ENCODE measurements around the gene SYNE4. TPM values are rescaled to one million over a fixed set of nuclear protein-coding genes. Genes with fewer than 3 reads are reported as not detected.

SYNE4 gene
- polyA plus RNA-seq, 1 of the 3 experiments (the other 2 are of a cell fraction): 0.48 TPM

DNA sequence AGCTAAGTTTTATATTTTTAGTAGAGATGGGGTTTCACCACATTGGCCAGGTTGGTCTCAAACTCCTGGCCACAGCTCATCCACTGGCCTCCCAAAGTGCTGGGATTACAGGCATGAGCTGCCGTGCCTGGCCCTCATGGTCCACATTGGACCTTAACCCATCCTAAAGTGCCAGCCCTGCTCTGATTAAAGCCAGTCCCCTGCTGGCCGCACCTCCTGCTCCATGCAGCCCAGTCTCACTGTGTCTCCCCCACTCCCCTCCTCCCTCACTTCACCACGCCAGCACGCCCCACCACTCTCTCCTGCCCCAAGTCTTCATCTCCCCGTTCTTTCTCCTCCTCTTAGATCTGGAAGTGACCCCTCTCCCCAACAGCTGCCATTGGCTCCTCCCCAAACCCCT, 30.3 kb downstream of the SYNE4 start:
- ChIA-PET POLR2A (no interaction called here), CTCF (no interaction called here)
- no peak for DNase-seq
- Histone ChIP-seq H3K9me3 (no peaks in the 10 kb centered on the region), H3K4me2 (no peak overlapping the region), H2AFZ (ENCODE audit: low read depth) (no peak overlapping the region), H3K27me3 (ENCODE audit: insufficient read depth) (no peaks in the 10 kb centered on the region), H3K79me2 (ENCODE audit: insufficient read depth) (no peaks in the 10 kb centered on the region), H3K9me2 (no peaks in the 10 kb centered on the region), H3K9ac (no peak overlapping the region), H3K4me3 (ENCODE audit: low read depth in 2 of 2, low read length in 1 of 2) (no peak overlapping the region), H3F3A (replicated peaks; ENCODE audit: insufficient read depth) (no peaks in the 10 kb centered on the region), H3K27ac (ENCODE audit: low read depth in 2 of 2, low read length in 1 of 2) (no peak overlapping the region), H4K20me1 (ENCODE audit: insufficient read depth) (no peaks in the 10 kb centered on the region), H3K4me1 (ENCODE audit: control insufficient read depth in 1 of 2, insufficient read depth in 2 of 2, low read depth in 1 of 2, low read length in 1 of 2) (no peaks in the 10 kb centered on the region), H3K36me3 (replicated peaks in 1 of 2; ENCODE audit: control insufficient read depth in 1 of 2, insufficient read depth in 2 of 2, low read length in 1 of 2) (no peaks in the 10 kb centered on the region)
- 40% methylated on average over 5 of the region's 5 CpGs for WGBS (ENCODE audit: low lambda C conversion rate)
- TF ChIP-seq YY1 (IDR thresholded peaks at IDR 0.05; ENCODE audit: low read depth) (no peak), TCF12 (IDR thresholded peaks at IDR 0.05) (no peak), NFIC (IDR thresholded peaks at IDR 0.05; ENCODE audit: borderline replicate concordance) (no peak), JUND (IDR thresholded peaks at IDR 0.05) (no peak), SIN3A (IDR thresholded peaks at IDR 0.05; ENCODE audit: borderline replicate concordance, low read depth, low read length) (no peak), SMC3 (IDR thresholded peaks at IDR 0.05; ENCODE audit: low read depth, low read length) (no peak), FOSL2 (IDR thresholded peaks at IDR 0.05; ENCODE audit: borderline replicate concordance, low read depth) (no peak)
- TF ChIP-seq, protein P1, sequence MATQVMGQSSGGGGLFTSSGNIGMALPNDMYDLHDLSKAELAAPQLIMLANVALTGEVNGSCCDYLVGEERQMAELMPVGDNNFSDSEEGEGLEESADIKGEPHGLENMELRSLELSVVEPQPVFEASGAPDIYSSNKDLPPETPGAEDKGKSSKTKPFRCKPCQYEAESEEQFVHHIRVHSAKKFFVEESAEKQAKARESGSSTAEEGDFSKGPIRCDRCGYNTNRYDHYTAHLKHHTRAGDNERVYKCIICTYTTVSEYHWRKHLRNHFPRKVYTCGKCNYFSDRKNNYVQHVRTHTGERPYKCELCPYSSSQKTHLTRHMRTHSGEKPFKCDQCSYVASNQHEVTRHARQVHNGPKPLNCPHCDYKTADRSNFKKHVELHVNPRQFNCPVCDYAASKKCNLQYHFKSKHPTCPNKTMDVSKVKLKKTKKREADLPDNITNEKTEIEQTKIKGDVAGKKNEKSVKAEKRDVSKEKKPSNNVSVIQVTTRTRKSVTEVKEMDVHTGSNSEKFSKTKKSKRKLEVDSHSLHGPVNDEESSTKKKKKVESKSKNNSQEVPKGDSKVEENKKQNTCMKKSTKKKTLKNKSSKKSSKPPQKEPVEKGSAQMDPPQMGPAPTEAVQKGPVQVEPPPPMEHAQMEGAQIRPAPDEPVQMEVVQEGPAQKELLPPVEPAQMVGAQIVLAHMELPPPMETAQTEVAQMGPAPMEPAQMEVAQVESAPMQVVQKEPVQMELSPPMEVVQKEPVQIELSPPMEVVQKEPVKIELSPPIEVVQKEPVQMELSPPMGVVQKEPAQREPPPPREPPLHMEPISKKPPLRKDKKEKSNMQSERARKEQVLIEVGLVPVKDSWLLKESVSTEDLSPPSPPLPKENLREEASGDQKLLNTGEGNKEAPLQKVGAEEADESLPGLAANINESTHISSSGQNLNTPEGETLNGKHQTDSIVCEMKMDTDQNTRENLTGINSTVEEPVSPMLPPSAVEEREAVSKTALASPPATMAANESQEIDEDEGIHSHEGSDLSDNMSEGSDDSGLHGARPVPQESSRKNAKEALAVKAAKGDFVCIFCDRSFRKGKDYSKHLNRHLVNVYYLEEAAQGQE (IDR thresholded peaks at IDR 0.05; ENCODE audit: low read depth, low read length): no peak

DNA sequence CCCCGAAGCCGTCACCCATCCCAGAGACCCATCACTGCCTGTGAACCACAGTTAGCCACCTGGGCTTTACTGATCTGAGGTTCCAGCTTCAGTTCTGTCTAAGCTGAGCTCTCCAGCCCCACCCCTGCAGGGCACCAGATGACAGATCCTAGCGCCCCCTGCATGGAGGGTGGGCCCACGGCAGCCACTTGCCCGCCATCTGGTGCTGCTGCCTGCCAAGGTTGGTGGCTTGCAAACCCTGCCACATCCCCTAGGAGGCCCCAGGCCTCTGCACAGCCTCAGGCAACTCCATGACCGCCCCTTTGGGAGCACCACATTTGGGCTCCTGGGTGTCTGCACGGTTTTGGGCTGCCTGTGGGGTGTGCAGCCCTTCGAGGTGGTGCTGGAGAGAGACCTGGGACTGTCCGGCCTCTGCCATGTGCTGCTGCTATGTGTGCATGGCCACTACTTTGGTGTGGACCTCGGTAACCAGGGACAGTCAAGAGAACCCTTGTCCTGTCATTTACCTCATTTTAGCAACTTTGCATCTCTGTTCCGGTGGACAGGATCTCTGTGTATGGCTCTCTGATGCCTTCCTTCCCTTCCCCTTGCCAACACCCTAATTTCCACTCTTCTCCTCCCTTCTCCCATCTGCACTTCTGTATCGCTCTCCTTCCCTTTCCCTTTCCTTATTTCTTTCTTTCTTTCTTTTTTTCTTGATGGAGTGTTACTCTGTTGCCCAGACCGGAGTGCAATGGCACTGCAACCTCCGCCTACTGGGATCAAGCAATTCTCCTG, 31.0 kb downstream of the SYNE4 start:
- H3K9me3 ChIP-seq: no peaks in the 10 kb centered on the region
- no peaks in the 10 kb centered on the region for H3K4me1 ChIP-seq (ENCODE audit: control insufficient read depth in 1 of 2, insufficient read depth in 2 of 2, low read depth in 1 of 2, low read length in 1 of 2)
- ChIA-PET CTCF (interaction anchor here (0.8 kb wide), 1 partner anchor 16 kb away, joined by 4 read pairs; no protein-coding TSS in a partner anchor), POLR2A (no interaction called here)
- H3K9ac ChIP-seq: no peak overlapping the region
- no peak overlapping the region for H3K4me2 ChIP-seq
- DNase-seq: peak; percentile 59
- no peaks in the 10 kb centered on the region for H3K9me2 ChIP-seq
- no peak overlapping the region for H3K27ac ChIP-seq (ENCODE audit: low read depth in 2 of 2, low read length in 1 of 2)
- H3K79me2 ChIP-seq (ENCODE audit: insufficient read depth): no peaks in the 10 kb centered on the region
- TF ChIP-seq, protein P2, sequence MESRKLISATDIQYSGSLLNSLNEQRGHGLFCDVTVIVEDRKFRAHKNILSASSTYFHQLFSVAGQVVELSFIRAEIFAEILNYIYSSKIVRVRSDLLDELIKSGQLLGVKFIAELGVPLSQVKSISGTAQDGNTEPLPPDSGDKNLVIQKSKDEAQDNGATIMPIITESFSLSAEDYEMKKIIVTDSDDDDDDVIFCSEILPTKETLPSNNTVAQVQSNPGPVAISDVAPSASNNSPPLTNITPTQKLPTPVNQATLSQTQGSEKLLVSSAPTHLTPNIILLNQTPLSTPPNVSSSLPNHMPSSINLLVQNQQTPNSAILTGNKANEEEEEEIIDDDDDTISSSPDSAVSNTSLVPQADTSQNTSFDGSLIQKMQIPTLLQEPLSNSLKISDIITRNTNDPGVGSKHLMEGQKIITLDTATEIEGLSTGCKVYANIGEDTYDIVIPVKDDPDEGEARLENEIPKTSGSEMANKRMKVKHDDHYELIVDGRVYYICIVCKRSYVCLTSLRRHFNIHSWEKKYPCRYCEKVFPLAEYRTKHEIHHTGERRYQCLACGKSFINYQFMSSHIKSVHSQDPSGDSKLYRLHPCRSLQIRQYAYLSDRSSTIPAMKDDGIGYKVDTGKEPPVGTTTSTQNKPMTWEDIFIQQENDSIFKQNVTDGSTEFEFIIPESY (IDR thresholded peaks at IDR 0.05; ENCODE audit: borderline replicate concordance, low read depth): no peak
- TF ChIP-seq FOXM1 (IDR thresholded peaks at IDR 0.05; ENCODE audit: low read depth) (no peak), NRF1 (IDR thresholded peaks at IDR 0.05; ENCODE audit: low read depth, low read length) (no peak), EZH2phosphoT487 (IDR thresholded peaks at IDR 0.05; ENCODE audit: borderline replicate concordance, low read depth) (no peak)
- TF ChIP-seq, protein P3, sequence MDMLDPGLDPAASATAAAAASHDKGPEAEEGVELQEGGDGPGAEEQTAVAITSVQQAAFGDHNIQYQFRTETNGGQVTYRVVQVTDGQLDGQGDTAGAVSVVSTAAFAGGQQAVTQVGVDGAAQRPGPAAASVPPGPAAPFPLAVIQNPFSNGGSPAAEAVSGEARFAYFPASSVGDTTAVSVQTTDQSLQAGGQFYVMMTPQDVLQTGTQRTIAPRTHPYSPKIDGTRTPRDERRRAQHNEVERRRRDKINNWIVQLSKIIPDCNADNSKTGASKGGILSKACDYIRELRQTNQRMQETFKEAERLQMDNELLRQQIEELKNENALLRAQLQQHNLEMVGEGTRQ (IDR thresholded peaks at IDR 0.05; ENCODE audit: borderline replicate concordance, low read depth, low read length): no peak
- H3K27me3 ChIP-seq (ENCODE audit: insufficient read depth): no peaks in the 10 kb centered on the region
- no peak overlapping the region for H3K4me3 ChIP-seq (ENCODE audit: low read depth in 2 of 2, low read length in 1 of 2)
- no peak overlapping the region for H2AFZ ChIP-seq (ENCODE audit: low read depth)
- no peaks in the 10 kb centered on the region for H3F3A ChIP-seq (replicated peaks; ENCODE audit: insufficient read depth)
- whole genome bisulfite sequencing (ENCODE audit: low lambda C conversion rate): 68% methylated on average over 8 of the region's 14 CpGs
- no peaks in the 10 kb centered on the region for H3K36me3 ChIP-seq (replicated peaks in 1 of 2; ENCODE audit: control insufficient read depth in 1 of 2, insufficient read depth in 2 of 2, low read length in 1 of 2)
- H4K20me1 ChIP-seq (ENCODE audit: insufficient read depth): no peaks in the 10 kb centered on the region
